Testis (tissue), 2 donors: Measurements from ENCODE around the gene LYL1.

ENCODE experiments used
- CTCF ChIP-seq, 3 experiments: fragments of 450-650 bp in 2 of 3; fragments of 200-600 bp in 1 of 3; sonication (generic) in 1 of 3; IDR thresholded peaks; one replicate each; pipeline ENCODE4 v1.5.1; 2016 to 2019; ENCODE audit warnings: antibody characterized with exemption in 3 of 3, mild to moderate bottlenecking in 2 of 3, moderate library complexity in 1 of 3
- POLR2A ChIP-seq: fragments of 450-650 bp; IDR thresholded peaks from one replicate; pipeline ENCODE4 v1.6.1; 2017; ENCODE audit warnings: antibody characterized with exemption, mild to moderate bottlenecking, moderate library complexity

- no peak for TF ChIP-seq CTCF (IDR thresholded peaks at IDR 0.05)
- no peak for TF ChIP-seq POLR2A
Observed at GRCh38 chr19:13097463-13098258, 5.0 kb downstream of the LYL1 start.
